ENCODE measurements around the gene TRIM65.
"Not testable (repeated sequence)": the region's sequence is repeated elsewhere in the genome, so short reads cannot be mapped to it uniquely, and the experiment has no call there.

Gene TRIM65

DNA sequence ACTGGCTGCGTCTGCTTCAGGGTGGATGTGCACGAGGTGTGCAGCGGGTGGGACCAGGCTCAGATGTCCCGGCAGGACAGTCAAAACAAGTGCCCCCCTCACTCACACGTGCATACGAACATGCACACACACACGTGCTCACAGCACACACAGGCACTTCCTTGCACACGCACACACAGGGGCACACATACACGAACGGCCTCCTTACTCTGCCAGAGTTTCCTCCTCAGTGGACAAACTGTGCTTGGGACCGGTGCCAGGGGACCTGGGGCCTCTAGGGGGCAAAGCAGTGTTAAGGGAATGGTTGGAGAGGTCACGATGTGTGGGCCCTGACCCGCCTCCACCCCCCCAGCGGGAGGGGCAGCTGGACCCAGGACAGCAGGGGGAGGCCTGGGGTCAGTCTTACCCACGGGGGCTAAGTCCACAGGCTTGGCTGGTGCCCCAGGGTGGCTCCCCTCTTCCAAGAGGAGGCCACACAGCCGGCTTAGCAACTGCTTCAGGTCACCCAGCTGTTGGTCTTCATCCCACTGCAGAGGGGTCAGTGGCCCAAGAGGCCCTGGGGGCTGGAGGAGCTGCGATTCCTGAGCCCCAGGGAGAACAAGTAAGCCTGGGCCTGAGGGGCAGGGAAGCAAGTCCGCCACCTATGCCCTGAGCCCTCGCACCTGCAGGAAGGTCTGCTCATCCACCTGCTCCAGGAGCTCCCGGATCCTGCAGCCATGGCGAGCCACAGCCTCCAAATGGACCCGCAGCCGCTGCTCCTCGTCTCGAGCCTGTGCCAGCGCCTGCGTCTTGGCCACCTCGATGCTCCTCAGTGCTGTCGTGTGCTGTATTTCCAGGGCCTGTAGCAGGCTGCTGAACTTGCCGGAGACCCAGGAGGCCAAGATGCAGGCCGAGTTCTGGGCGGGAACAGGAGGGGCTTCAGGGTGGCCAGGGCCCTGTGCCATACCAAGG, 4.9 kb downstream of the TRIM65 start:
- DNase-seq (ENCODE audit: extremely low read depth, low read depth): no peak
- TF ChIP-seq, protein P1, sequence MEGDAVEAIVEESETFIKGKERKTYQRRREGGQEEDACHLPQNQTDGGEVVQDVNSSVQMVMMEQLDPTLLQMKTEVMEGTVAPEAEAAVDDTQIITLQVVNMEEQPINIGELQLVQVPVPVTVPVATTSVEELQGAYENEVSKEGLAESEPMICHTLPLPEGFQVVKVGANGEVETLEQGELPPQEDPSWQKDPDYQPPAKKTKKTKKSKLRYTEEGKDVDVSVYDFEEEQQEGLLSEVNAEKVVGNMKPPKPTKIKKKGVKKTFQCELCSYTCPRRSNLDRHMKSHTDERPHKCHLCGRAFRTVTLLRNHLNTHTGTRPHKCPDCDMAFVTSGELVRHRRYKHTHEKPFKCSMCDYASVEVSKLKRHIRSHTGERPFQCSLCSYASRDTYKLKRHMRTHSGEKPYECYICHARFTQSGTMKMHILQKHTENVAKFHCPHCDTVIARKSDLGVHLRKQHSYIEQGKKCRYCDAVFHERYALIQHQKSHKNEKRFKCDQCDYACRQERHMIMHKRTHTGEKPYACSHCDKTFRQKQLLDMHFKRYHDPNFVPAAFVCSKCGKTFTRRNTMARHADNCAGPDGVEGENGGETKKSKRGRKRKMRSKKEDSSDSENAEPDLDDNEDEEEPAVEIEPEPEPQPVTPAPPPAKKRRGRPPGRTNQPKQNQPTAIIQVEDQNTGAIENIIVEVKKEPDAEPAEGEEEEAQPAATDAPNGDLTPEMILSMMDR (IDR thresholded peaks at IDR 0.05; ENCODE audit: low read depth, low read length): no peak

DNA sequence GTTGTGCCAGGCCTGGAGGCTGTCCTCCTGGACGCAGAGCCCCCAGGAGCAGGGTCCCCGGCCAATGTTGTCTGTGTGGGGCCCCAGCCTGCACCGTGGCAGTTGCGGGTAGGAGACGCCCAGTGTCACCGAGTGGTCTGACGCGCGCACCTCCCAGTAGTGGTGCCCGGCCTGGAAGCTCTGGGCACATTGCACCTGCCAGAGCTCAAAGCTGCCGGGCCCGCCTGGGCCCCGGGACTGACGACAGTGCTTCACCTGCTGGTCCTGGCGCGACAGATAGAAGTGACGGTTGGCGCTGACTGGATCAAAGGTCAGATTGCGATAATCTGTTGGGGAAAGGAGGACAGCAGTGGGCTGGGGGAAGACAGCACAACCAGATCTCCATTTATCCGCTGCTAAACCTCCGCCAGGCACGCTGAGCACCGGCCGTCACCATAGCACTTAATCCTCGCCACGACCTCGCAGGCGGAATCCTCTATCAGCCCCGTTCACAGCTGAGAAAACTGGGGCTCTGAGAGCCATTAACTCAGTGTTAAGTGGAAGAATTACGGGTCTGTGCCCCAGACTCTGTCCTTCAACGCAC, 5.6 kb downstream of the TRIM65 start:
- no peak for DNase-seq (ENCODE audit: extremely low read depth, low read depth)
- TF ChIP-seq, protein P1 (IDR thresholded peaks at IDR 0.05; ENCODE audit: low read depth, low read length): no peak

DNA sequence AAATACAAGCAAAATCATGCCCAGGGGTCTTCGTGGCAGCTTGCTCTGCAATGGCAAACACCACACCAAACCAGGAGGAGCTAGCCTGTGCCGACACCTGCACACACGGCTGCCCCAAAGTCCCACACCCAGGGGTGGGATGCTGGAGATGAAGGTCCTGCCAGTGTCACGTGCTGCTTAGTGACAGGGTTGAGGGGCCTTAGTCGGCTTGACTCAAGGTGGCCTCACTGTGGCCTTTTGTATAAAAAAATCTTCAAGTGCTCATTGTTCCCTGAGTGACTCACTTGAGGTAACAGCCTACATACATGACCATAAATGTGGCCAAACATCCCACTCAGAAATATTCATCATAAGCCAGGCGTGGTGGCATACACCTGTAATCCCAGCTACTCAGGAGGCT, 7.3 kb downstream of the TRIM65 start:
- DNase-seq (ENCODE audit: extremely low read depth, low read depth): no peak
- TF ChIP-seq, protein P1 (IDR thresholded peaks at IDR 0.05; ENCODE audit: low read depth, low read length): no peak

DNA sequence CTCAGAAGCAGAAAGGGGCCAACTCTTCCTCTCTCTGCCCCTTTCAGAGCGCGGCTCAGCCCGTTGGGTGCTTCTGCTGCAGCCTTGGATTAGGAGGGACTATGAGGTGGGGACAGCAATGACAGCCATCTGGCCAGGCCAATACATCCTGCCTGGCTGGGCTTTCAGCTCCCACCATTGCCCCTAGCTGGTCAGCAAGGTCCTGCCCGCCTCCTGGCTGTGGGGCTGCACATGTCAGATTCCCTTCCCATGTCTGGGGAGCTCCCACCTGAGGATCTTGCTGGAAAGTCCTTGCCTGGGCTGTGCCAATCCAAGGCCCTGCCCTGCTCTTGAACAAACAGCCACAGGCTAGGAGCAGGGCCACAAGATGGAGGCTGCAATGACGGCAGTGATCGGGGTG, 8.3 kb downstream of the TRIM65 start:
- TF ChIP-seq, protein P1 (IDR thresholded peaks at IDR 0.05; ENCODE audit: low read depth, low read length): no peak

DNA sequence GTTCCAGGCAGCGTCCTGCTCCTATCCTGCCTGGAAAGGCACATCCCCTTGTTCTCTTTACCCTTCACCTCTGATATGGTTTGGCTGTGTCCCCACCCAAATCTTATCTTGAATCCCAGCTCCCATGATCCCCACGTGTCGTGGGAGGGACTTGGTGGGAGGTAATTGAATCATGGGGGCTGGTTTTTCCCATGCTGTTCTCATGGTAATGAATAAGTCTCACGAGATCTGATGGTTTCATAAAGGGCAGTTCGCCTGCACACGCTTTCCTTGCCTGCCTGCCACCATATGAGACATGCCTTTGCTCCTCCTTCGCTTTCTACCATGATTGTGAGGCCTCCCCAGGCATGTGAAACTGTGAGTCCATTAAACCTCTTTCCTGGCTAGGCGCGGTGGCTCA, 10.9 kb downstream of the TRIM65 start:
- DNase-seq (ENCODE audit: extremely low read depth, low read depth): not testable (repeated sequence)

More for the DNA sequence above, 8.3 kb downstream of the TRIM65 start:
- DNase-seq (ENCODE audit: extremely low read depth, low read depth): no peak

DNA sequence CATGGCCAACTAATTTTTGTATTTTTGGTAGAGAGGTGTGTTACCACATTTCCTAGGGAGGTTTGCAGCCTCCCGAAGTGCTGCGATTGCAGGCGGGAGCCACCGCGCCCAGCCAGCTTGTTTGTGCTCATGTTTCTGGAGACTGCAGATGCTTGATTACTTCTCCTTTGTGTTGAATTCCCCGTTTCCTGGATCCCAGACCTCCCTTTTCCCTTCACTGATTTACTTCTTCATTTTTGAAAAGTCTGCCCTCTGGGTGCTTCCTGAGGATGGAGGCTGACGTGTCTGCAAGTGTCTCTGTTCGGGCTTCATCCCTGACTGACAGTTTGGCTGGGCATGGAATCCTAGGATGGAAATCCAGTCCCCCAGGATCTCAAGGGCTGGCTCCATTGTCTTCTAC, 11.3 kb downstream of the TRIM65 start:
- TF ChIP-seq, protein P1 (IDR thresholded peaks at IDR 0.05; ENCODE audit: low read depth, low read length): no peak
- no peak for DNase-seq (ENCODE audit: extremely low read depth, low read depth)

DNA sequence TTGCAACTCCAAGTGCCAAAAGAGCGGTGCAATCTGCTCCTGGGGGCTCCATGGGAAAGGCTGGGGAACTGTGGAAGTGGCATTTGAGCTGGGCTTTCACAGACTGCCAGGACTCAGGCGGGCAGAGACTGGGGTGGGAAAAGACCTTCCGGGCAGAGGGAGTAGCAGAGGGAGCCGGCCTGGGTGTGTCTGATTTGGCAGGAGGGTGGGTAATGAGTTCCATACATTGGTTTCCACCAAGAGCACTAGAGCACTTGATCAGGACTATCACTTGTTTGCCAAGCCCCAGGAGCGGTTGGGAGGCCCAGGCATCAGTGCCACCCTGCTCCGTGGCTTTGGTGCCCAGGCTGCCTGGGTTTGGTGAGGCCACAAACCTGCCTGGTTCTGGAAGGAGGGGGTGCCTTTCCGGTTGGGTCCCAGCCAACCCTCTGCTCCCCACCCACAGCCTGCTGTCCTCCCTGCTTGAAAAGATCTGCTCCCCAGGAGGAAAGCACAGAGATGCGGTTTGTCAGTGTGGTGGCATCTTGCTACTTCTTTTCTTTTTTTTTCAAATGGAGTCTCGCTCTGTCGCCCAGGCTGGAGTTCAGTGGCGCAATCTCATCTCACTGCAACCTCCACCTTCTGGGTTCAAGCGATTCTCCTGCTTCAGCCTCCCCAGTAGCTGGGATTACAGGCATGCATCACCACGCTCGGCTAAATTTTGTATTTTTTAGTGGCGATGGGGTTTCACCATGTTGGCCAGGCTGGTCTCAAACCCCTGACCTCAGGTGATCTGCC, 14.9 kb downstream of the TRIM65 start:
- TF ChIP-seq, protein P1 (IDR thresholded peaks at IDR 0.05; ENCODE audit: low read depth, low read length): no peak
- no peak for DNase-seq (ENCODE audit: extremely low read depth, low read depth)

Data from AG09319 (cell line).